Sigmoid colon (tissue), 7 donors: ENCODE data around the gene NFX1. TPM values are rescaled to one million over a fixed set of nuclear protein-coding genes. Genes with fewer than 3 reads are reported as not detected.
A peak's percentile ranks its signal among the peaks of the same experiment; 100 is the strongest.
"Not testable (repeated sequence)": the region's sequence is repeated elsewhere in the genome, so short reads cannot be mapped to it uniquely, and the experiment has no call there.

Experiments used
- DNase-seq: peaks from one replicate; pipeline ENCODE4 v3.0.0-alpha.2; 2019
- H3K27ac ChIP-seq, 4 donors: fragments of 200-600 bp; sonication (generic); one replicate each; pipeline ENCODE4 v1.5.1; 2016 to 2019; ENCODE audit warnings: mild to moderate bottlenecking in 1 of 4
- H3K27me3 ChIP-seq, 3 donors: fragments of 200-600 bp; sonication (generic); one replicate each; pipeline ENCODE4 v1.5.1; 2019; ENCODE audit warnings: mild to moderate bottlenecking in 1 of 3
- H3K36me3 ChIP-seq, 4 donors: fragments of 200-600 bp; sonication (generic); one replicate each; pipeline ENCODE4 v1.5.1; 2016 to 2019
- H3K4me1 ChIP-seq, 4 donors: fragments of 200-600 bp; sonication (generic); one replicate each; pipeline ENCODE4 v1.5.1; 2017 to 2019
- H3K4me3 ChIP-seq, 4 donors: fragments of 200-600 bp; sonication (generic); one replicate each; pipeline ENCODE4 v1.5.1; 2017 to 2019; ENCODE audit warnings: mild to moderate bottlenecking in 2 of 4, moderate library complexity in 1 of 4
- H3K9me3 ChIP-seq, 4 donors: fragments of 200-600 bp in 3 of 4; sonication (generic) in 3 of 4; one replicate each; pipeline versions ENCODE4 v1.5.1 to v1.6.1; 2013 to 2019
- EP300 ChIP-seq, 4 donors: sonication (generic); formaldehyde crosslinking; IDR thresholded peaks; one replicate each; pipeline ENCODE4 v1.6.1; 2017; ENCODE audit warnings: antibody characterized with exemption in 4 of 4
- POLR2A ChIP-seq, 2 donors: fragments of 450-650 bp; IDR thresholded peaks; one replicate each; pipeline ENCODE4 v1.6.1; 2016; ENCODE audit warnings: antibody characterized with exemption in 2 of 2, mild to moderate bottlenecking in 2 of 2, moderate library complexity in 2 of 2
- POLR2AphosphoS5 ChIP-seq, 4 donors: sonication (generic); formaldehyde crosslinking; IDR thresholded peaks; one replicate each; pipeline ENCODE4 v1.6.1; 2017; ENCODE audit warnings: antibody characterized with exemption in 4 of 4
- WGBS, 2 donors: extraction: QIAGEN DNeasy Blood & Tissue Kit; methylation state at CpG; one replicate each; pipeline ENCODE4 v1.1.7; 2013; 5-methylcytosine and 5-hydroxymethylcytosine counted together
- intact Hi-C: fragments of 100-400 bp; cut with DNase I; formaldehyde crosslinking; loops from one replicate; pipeline ENCODE4 v1.15.1; 2023
- polyA plus RNA-seq, 3 donors: library from polyadenylated mRNA; stranded (reverse); fragments of 200-250 nt; gene quantifications; one replicate each; pipeline ENCODE4 v1.2.3, GENCODE V29; 2013
- total RNA-seq, 4 donors: library from RNA; depleted of rRNA; stranded (reverse); fragments of >200 nt; gene quantifications; one replicate each; pipeline ENCODE4 v1.1.0, GENCODE V29; 2016
- TF ChIP-seq, protein P1 (sequence below), 4 experiments: fragments of 450-650 bp in 3 of 4; fragments of 200-600 bp in 1 of 4; IDR thresholded peaks; one replicate each; pipeline ENCODE4 v1.5.1; 2016 to 2019; ENCODE audit warnings: antibody characterized with exemption in 4 of 4, mild to moderate bottlenecking in 3 of 4, moderate library complexity in 2 of 4
- donor health status: healthy with polysubstance abuse.
- donor health status: Bipolar disorder and iron deficiency.
- donor health status: healthy.

Gene NFX1
- total and polyA plus RNA-seq, 7 donors: 15.7 to 40.7 (median 34.3) TPM

DNA sequence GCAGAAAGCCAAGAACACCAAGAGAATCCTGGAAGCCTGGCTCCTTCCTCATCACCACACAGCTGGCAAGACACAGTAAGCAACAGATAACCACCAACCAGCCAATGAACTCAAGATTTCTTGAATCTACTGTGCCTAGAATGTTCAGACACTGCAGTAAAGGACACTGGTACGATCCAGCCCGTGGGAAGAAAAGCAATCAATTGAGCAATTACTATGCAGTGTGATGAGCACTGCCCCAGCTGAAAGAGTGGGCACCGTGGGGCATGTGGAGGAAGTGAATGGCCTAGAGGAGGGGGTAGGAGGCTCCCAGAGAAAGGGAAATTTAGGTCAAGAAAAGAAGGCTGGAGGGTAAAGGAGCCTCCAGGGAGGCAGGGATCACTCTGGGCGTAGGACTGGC, 107.5 kb downstream of the NFX1 start:
- H3K4me1 ChIP-seq, H3K9me3 ChIP-seq, H3K27me3 ChIP-seq, H3K27ac ChIP-seq, intact Hi-C loops, H3K36me3 ChIP-seq, H3K4me3 ChIP-seq, DNase-seq: not testable (repeated sequence)
- 72 to 78% methylated on average over 3 of the region's 4 CpGs for WGBS, 2 donors

DNA sequence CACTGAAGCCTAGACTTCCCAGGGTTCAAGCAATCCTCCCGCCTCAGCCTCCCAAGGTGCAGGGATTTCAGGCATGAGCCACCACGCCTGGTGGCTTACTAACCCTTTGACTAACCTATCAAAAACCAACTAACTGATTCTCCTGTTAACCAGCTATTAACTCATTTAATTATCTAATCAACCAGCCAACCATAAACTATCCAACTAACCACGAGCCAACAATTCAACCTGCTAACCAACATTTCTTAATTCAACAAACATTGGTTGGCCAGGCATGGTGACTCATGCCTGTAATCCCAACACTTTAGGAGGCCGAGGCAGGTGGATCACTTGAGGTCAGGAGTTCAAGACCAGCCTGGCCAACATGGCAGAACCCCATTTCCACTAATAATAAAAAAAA, 108.7 kb downstream of the NFX1 start:
- H3K4me3 ChIP-seq, H3K36me3 ChIP-seq, H3K27ac ChIP-seq, DNase-seq, H3K27me3 ChIP-seq, intact Hi-C loops, H3K4me1 ChIP-seq, H3K9me3 ChIP-seq: not testable (repeated sequence)
- 78 to 88% methylated on average over 4 of the region's 4 CpGs for WGBS, 2 donors

DNA sequence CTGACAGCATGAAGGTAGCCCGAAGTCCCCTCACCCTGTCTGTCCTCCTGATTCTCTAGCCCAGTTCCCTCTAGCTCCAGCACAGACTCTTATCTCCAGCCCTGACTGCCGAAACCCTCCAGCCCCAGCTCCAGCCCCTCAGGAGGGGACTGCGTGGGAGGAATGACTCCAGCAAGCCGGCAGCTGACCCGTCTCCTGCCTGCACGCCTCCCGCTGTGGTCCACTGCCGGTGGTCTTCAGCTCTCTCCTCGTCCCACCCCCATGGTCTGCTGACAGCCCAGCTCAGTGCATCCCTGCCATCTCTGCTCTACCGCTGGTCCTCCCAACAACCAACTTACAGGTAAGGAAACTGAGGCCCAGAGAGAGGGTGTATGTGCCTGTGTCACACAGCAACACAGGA, 111.5 kb downstream of the NFX1 start:
- DNase-seq: peak; percentile 34
- H3K4me1 ChIP-seq, H3K36me3 ChIP-seq, H3K27me3 ChIP-seq, H3K9me3 ChIP-seq, intact Hi-C loops, H3K27ac ChIP-seq, H3K4me3 ChIP-seq: not testable (repeated sequence)
- 82 to 88% methylated on average over 9 to 10 of the region's 10 CpGs for WGBS, 2 donors

DNA sequence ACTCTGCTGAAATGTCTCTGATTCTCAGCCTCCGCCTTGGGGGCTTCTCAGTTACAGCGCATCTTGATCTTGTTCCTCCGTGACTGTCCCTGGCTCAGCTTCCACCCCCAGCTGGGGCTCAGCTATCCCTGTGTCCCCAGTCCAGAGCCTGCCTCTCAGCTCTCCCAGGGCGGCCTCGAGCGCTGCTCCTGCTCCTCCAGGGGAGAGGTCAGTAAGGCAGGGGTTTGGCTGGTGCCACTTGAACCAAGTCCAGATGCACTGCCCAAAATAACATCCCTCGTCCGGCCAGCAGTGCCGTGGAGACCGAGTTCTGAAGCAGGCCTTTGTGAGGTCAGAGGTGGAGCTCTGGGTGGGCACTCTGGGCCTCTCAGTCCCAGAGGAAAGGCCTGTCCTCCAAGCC, 112.1 kb downstream of the NFX1 start, which contains the start of gene AQP7:
Gene AQP7, minus strand, starts transcription at position 198 of the 400 bp plus-strand sequence. CDS start 1,306 bp downstream, outside the sequence.
- peak within 1 kb of the TSS in 1 of 4 donors; percentile 38 for H3K27ac ChIP-seq
- H3K4me1 ChIP-seq, H3K9me3 ChIP-seq, H3K27me3 ChIP-seq, H3K4me3 ChIP-seq, H3K36me3 ChIP-seq, intact Hi-C loops: not testable (repeated sequence)
- peak; percentile 58 for DNase-seq
- WGBS, 2 donors: 86 to 88% methylated on average over 10 of the region's 10 CpGs

DNA sequence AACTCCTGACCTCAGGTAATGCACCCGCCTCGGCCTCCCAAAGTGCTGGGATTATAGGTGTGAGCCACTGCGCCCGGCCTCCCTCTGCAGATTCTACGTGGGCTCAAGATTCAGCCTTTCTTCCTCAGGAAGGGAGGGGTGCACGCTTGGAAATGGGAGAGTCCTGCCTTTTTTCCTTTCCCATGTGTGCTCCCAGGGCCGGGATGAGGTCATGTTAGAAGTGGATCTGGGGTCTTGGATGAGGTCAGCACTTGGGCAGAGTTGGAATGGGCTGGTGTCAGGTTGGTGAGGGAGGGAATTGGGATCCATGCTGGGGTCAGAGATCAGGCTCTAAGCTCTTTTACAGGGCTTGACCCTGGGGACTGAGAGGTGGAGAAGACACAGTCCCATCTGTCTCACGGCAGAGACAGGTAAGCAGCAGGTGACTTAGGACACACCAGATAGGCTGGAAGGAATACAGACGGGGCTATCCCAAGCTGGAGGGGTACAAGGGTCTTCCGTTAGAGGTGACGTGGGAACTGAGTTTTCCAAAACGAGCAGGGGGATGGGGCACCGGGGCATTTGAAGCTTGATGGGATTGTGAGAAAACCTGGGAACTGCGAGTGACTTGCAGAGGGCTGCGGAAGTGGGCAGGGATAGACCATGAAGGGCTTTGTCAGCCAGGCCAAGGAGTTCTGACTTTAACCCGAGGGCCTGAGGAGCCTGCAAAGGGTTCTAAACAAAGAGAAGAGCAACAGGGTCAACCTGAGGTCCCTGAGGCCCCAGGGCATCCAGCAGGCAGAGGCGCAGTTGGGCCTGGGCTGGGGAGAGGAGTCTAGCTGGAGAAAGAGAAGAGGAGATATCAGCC, 113.8 kb downstream of the NFX1 start:
- no peaks in the 10 kb centered on the region for H3K4me1 ChIP-seq
- H3K4me3 ChIP-seq: no peak overlapping the region
- 85 to 87% methylated on average over 17 of the region's 17 CpGs for WGBS, 2 donors
- no peaks in the 10 kb centered on the region for H3K9me3 ChIP-seq
- intact Hi-C loops: no loop called here
- H3K27me3 ChIP-seq: no peaks in the 10 kb centered on the region
- H3K36me3 ChIP-seq: no peaks in the 10 kb centered on the region
- DNase-seq: no peak
- TF ChIP-seq POLR2AphosphoS5 (IDR thresholded peaks at IDR 0.05) (no peak), POLR2A (IDR thresholded peaks at IDR 0.05) (no peak), EP300 (IDR thresholded peaks at IDR 0.05) (no peak)
- TF ChIP-seq, protein P1, sequence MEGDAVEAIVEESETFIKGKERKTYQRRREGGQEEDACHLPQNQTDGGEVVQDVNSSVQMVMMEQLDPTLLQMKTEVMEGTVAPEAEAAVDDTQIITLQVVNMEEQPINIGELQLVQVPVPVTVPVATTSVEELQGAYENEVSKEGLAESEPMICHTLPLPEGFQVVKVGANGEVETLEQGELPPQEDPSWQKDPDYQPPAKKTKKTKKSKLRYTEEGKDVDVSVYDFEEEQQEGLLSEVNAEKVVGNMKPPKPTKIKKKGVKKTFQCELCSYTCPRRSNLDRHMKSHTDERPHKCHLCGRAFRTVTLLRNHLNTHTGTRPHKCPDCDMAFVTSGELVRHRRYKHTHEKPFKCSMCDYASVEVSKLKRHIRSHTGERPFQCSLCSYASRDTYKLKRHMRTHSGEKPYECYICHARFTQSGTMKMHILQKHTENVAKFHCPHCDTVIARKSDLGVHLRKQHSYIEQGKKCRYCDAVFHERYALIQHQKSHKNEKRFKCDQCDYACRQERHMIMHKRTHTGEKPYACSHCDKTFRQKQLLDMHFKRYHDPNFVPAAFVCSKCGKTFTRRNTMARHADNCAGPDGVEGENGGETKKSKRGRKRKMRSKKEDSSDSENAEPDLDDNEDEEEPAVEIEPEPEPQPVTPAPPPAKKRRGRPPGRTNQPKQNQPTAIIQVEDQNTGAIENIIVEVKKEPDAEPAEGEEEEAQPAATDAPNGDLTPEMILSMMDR (IDR thresholded peaks at IDR 0.05): no peak
- no peak overlapping the region for H3K27ac ChIP-seq

DNA sequence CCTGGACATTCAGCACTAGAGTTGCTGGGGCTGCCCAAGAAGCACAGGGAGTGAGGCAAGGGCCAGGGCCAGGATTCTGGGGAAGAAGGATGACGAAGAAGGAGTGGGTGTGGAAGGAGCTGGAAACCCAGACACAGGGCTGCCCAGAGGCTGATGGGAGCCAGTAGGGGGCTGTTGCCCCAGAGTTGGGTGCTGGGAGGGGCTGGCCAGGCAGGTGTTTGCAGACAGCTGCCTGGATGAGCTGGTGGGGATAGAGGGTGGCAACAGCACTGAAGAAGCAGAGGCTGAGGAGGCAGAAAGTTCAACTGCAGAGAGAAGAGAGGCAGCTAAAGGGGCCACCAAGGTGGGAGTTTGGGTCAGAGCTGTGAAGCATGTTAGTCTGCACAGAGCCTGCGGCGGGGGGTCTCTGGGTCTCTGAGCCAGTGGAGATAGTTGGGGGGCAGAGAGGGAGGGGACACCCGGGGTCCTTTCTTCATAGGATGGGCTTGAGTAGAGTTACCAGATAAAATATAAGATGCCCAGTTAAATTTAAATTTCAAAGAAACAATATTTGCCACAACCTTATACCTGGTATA, 114.6 kb downstream of the NFX1 start:
- no peak overlapping the region for H3K27ac ChIP-seq
- intact Hi-C loops: no loop called here
- H3K4me3 ChIP-seq: no peak overlapping the region
- H3K36me3 ChIP-seq: no peaks in the 10 kb centered on the region
- 84 to 92% methylated on average over 4 of the region's 4 CpGs for WGBS, 2 donors
- no peaks in the 10 kb centered on the region for H3K27me3 ChIP-seq
- no peak for DNase-seq
- no peaks in the 10 kb centered on the region for H3K9me3 ChIP-seq
- TF ChIP-seq, protein P1 (IDR thresholded peaks at IDR 0.05): no peak
- no peak for TF ChIP-seq POLR2AphosphoS5 (IDR thresholded peaks at IDR 0.05)
- TF ChIP-seq POLR2A (IDR thresholded peaks at IDR 0.05): no peak
- TF ChIP-seq EP300 (IDR thresholded peaks at IDR 0.05): no peak
- no peaks in the 10 kb centered on the region for H3K4me1 ChIP-seq

DNA sequence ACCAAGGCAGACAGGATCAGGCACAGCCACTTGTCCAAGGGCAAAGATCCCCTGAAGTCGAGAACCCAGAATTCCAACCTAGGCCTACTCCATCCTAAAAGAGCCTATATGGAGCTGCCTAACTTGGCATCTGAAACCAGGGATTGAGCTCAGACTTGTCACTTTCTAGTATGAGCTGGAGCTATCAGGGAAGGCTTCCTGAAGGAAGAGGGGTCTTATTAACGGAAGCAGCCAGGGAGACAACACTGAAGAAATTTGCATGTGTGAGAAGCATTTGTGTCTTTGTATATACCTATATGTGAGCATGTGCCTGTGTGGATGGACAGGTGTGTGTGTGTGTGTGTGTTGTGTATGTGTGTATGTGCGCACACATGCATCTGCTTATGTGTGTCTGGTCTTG, 116.7 kb downstream of the NFX1 start:
- no peak overlapping the region for H3K27ac ChIP-seq
- no peak for DNase-seq
- no peaks in the 10 kb centered on the region for H3K9me3 ChIP-seq
- H3K4me1 ChIP-seq: no peaks in the 10 kb centered on the region
- no peaks in the 10 kb centered on the region for H3K27me3 ChIP-seq
- WGBS, 2 donors: 94 to 96% methylated on average over 3 of the region's 3 CpGs
- H3K4me3 ChIP-seq: no peak overlapping the region
- intact Hi-C loops: no loop called here
- no peaks in the 10 kb centered on the region for H3K36me3 ChIP-seq
- TF ChIP-seq EP300 (IDR thresholded peaks at IDR 0.05) (no peak), POLR2AphosphoS5 (IDR thresholded peaks at IDR 0.05) (no peak), POLR2A (IDR thresholded peaks at IDR 0.05) (no peak)
- TF ChIP-seq, protein P1 (IDR thresholded peaks at IDR 0.05): no peak
